ENCODE measurements around the gene ATF6. TPM values are rescaled to one million over a fixed set of nuclear protein-coding genes. Genes with fewer than 3 reads are reported as not detected.

The ATF6 gene
- total and polyA plus RNA-seq, 2 donors (not counting 1 experiment from before 2014, with no cell fraction given) = 25.3 to 27.4 TPM

- no peak for DNase-seq (ENCODE audit: low read depth in 2 of 2)
- Histone ChIP-seq H2AFZ (ENCODE audit: low read length) (no peak overlapping the region), H3K4me1 (ENCODE audit: control insufficient read depth, extremely low read depth, insufficient read depth, low read length) (peaks cover under 1% of the 10 kb centered on the region), H3K27me3 (ENCODE audit: control insufficient read depth, insufficient read depth, low read length) (no peaks in the 10 kb centered on the region), H3K36me3 (ENCODE audit: control insufficient read depth, insufficient read depth, low read length) (no peaks in the 10 kb centered on the region), H3K4me3 (replicated peaks in 1 of 4; ENCODE audit: control extremely low read depth in 1 of 4, insufficient read depth in 1 of 4, low read depth in 3 of 4, low read length in 4 of 4) (no peak overlapping the region), H3K9me3 (ENCODE audit: control insufficient read depth, insufficient read depth, low read depth, low read length) (no peaks in the 10 kb centered on the region), H3K4me2 (ENCODE audit: extremely low read depth, insufficient read depth, low read length) (no peak overlapping the region), H3K79me2 (ENCODE audit: control insufficient read depth, insufficient read depth, low read length) (no peaks in the 10 kb centered on the region), H4K20me1 (ENCODE audit: control insufficient read depth, extremely low read depth, insufficient read depth, low read length) (no peaks in the 10 kb centered on the region), H3K27ac (ENCODE audit: insufficient read depth, low read length) (no peak overlapping the region), H3K9ac (ENCODE audit: insufficient read depth, low read length) (no peak overlapping the region)
- TF ChIP-seq CTCF (conservative IDR thresholded peaks at IDR 0.05 in 1 of 2, IDR thresholded peaks at IDR 0.05 in 1 of 2; ENCODE audit: low read depth in 1 of 2, low read length in 2 of 2) (no peak), EZH2 (IDR thresholded peaks at IDR 0.05; ENCODE audit: low read length, missing control alignments) (no peak)
Measured at GRCh38 chr1:162008799-162009198, 242.7 kb downstream of the ATF6 start.

DNA sequence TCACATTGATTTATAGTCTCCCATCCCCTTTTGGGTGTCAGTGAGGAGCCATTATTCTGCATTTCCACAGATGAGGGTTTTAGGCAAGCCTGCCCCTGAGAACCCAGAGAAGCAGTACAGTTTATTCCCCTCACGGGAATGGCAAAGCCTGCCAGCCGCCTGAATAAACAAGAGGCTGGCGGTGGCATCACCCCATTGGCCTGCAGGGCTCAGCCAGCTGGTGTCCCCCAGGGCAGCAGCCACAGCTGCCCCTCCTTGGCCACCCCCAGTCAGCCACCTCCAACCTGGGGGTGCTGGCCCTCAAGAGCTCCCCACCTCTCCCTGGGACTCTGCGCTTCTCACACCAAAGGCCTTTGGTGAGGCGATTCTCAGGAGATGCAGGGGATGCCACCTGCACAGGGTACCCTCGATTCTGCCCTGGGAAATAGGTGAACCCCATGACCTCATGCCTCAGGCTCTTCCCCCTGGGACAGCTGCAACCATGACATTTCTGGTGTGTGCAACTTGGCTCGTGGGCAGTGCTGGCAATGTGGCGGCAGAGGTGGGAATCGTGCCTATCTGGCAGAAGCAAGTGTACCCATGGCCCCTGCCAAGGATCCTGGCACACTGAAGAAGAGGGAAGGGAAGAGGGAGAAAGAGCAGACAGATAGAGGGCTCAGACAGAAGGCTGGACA, 243.5 kb downstream of the ATF6 start:
- no peaks in the 10 kb centered on the region for H3K4me1 ChIP-seq (ENCODE audit: control insufficient read depth, extremely low read depth, insufficient read depth, low read length)
- H4K20me1 ChIP-seq (ENCODE audit: control insufficient read depth, extremely low read depth, insufficient read depth, low read length) = no peaks in the 10 kb centered on the region
- no peak overlapping the region for H3K9ac ChIP-seq (ENCODE audit: insufficient read depth, low read length)
- no peaks in the 10 kb centered on the region for H3K36me3 ChIP-seq (ENCODE audit: control insufficient read depth, insufficient read depth, low read length)
- DNase-seq (ENCODE audit: low read depth in 2 of 2) = no peak
- no peak overlapping the region for H2AFZ ChIP-seq (ENCODE audit: low read length)
- no peaks in the 10 kb centered on the region for H3K9me3 ChIP-seq (ENCODE audit: control insufficient read depth, insufficient read depth, low read depth, low read length)
- no peak overlapping the region for H3K4me2 ChIP-seq (ENCODE audit: extremely low read depth, insufficient read depth, low read length)
- no peak overlapping the region for H3K4me3 ChIP-seq (replicated peaks in 1 of 4; ENCODE audit: control extremely low read depth in 1 of 4, insufficient read depth in 1 of 4, low read depth in 3 of 4, low read length in 4 of 4)
- no peaks in the 10 kb centered on the region for H3K79me2 ChIP-seq (ENCODE audit: control insufficient read depth, insufficient read depth, low read length)
- no peak for TF ChIP-seq EZH2 (IDR thresholded peaks at IDR 0.05; ENCODE audit: low read length, missing control alignments)
- TF ChIP-seq CTCF (conservative IDR thresholded peaks at IDR 0.05 in 1 of 2, IDR thresholded peaks at IDR 0.05 in 1 of 2; ENCODE audit: low read depth in 1 of 2, low read length in 2 of 2) = no peak
- H3K27ac ChIP-seq (ENCODE audit: insufficient read depth, low read length) = no peak overlapping the region
- no peaks in the 10 kb centered on the region for H3K27me3 ChIP-seq (ENCODE audit: control insufficient read depth, insufficient read depth, low read length)

DNA sequence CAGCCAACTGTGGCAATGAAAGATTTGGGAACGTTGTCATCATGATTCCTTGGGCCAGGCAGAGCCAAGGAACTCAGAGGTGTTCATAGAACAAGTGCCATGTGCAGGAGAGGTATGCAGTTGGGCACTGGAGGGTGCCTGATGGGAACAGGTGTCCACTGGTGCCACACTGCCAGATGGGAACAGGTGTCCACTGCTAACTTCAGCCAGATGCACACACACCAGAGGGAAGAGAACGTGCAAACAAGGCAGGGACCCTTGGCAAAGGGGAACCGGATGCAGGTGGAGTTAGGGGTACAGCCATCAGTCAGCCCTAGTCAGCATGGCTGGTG, 244.0 kb downstream of the ATF6 start:
- H3K9me3 ChIP-seq (ENCODE audit: control insufficient read depth, insufficient read depth, low read depth, low read length) = no peaks in the 10 kb centered on the region
- TF ChIP-seq EZH2 (IDR thresholded peaks at IDR 0.05; ENCODE audit: low read length, missing control alignments) (no peak), CTCF (conservative IDR thresholded peaks at IDR 0.05 in 1 of 2, IDR thresholded peaks at IDR 0.05 in 1 of 2; ENCODE audit: low read depth in 1 of 2, low read length in 2 of 2) (no peak)
- no peak overlapping the region for H3K4me2 ChIP-seq (ENCODE audit: extremely low read depth, insufficient read depth, low read length)
- H3K79me2 ChIP-seq (ENCODE audit: control insufficient read depth, insufficient read depth, low read length) = no peaks in the 10 kb centered on the region
- H2AFZ ChIP-seq (ENCODE audit: low read length) = no peak overlapping the region
- H4K20me1 ChIP-seq (ENCODE audit: control insufficient read depth, extremely low read depth, insufficient read depth, low read length) = no peaks in the 10 kb centered on the region
- no peak overlapping the region for H3K27ac ChIP-seq (ENCODE audit: insufficient read depth, low read length)
- no peak overlapping the region for H3K9ac ChIP-seq (ENCODE audit: insufficient read depth, low read length)
- no peak for DNase-seq (ENCODE audit: low read depth in 2 of 2)
- no peak overlapping the region for H3K4me3 ChIP-seq (replicated peaks in 1 of 4; ENCODE audit: control extremely low read depth in 1 of 4, insufficient read depth in 1 of 4, low read depth in 3 of 4, low read length in 4 of 4)
- no peaks in the 10 kb centered on the region for H3K27me3 ChIP-seq (ENCODE audit: control insufficient read depth, insufficient read depth, low read length)
- H3K36me3 ChIP-seq (ENCODE audit: control insufficient read depth, insufficient read depth, low read length) = no peaks in the 10 kb centered on the region
- no peaks in the 10 kb centered on the region for H3K4me1 ChIP-seq (ENCODE audit: control insufficient read depth, extremely low read depth, insufficient read depth, low read length)

Data from fibroblast of lung (primary cell).